LNCaP clone FGC (cell line): Measurements from ENCODE around the gene TEX11.
"Not testable (repeated sequence)": the region's sequence is repeated elsewhere in the genome, so short reads cannot be mapped to it uniquely, and the experiment has no call there.

Experiments used
- DNase-seq: peaks from one replicate; pipeline ENCODE4 v3.0.0-alpha.2; 2011; ENCODE audit warnings: low read depth
- H3K4me3 ChIP-seq: 2 replicates; pipeline ENCODE4 v1.5.1; 2011; ENCODE audit warnings: mild to moderate bottlenecking, low read depth, low read length, control low read depth
- TF ChIP-seq, protein P1 (sequence below): IDR thresholded peaks from 2 replicates; pipeline ENCODE4 v1.5.1; 2012; ENCODE audit warnings: mild to moderate bottlenecking; ENCODE audit not compliant: control insufficient read depth, insufficient read depth; ENCODE audit errors: extremely low read depth

The TEX11 gene

DNA sequence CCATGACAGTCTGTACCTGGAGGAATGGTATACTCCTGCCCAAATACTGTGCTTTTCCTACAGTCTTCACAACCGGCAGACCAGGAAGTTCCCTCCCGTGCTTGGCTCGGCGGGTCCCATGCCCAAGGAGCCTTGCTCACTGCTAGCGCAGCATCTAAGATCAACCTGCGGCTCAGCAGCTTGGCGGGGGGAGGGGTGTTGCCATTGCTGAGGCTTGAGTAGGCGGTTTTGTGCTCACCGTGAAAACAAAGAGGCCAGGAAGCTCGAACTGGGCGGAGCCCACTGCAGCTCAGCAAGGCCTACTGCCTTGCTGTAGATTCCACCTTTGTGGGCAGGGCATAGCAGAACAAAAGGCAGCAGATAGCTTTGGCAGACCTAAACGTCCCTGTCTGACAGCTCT is 152.7 kb downstream of the TEX11 start:
- TF ChIP-seq, protein P1, sequence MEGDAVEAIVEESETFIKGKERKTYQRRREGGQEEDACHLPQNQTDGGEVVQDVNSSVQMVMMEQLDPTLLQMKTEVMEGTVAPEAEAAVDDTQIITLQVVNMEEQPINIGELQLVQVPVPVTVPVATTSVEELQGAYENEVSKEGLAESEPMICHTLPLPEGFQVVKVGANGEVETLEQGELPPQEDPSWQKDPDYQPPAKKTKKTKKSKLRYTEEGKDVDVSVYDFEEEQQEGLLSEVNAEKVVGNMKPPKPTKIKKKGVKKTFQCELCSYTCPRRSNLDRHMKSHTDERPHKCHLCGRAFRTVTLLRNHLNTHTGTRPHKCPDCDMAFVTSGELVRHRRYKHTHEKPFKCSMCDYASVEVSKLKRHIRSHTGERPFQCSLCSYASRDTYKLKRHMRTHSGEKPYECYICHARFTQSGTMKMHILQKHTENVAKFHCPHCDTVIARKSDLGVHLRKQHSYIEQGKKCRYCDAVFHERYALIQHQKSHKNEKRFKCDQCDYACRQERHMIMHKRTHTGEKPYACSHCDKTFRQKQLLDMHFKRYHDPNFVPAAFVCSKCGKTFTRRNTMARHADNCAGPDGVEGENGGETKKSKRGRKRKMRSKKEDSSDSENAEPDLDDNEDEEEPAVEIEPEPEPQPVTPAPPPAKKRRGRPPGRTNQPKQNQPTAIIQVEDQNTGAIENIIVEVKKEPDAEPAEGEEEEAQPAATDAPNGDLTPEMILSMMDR, result no peak
- no peak for DNase-seq
- H3K4me3 ChIP-seq, result no peak overlapping the region

DNA sequence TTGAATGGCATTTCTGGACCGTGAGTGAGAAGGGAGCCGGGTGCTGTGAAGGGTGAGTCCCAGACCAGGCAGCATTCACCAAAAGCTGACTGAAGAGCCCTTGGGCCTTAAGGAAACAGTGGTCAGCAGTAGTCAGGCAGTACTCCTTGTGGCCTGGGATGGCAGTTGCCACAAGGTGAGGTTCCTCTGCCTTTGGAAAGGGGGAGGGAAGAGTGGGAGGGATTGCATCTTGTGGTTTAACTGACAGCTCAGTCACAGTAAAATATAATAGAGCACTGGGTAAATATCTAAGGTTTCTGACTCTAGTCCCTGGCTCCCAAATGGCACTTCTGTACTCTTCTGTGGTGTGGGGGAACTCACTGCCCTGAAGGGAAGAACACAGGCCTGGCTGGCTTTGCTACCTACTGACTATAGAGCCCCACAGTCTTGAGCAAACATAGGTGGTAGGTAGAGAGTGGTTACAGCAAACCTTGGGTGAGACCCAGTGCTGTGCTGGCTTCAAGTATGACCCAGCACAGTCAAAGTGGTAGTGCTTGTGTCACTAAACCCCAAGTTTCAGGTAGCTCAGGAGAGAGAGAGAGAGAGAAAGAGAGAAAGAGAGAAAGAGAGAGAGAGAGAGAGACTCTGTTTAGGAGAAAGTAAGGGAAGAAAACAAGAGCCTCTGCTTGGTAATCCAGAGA is 154.2 kb downstream of the TEX11 start:
- H3K4me3 ChIP-seq, result no peak overlapping the region
- DNase-seq, result no peak
- TF ChIP-seq, protein P1, result no peak

DNA sequence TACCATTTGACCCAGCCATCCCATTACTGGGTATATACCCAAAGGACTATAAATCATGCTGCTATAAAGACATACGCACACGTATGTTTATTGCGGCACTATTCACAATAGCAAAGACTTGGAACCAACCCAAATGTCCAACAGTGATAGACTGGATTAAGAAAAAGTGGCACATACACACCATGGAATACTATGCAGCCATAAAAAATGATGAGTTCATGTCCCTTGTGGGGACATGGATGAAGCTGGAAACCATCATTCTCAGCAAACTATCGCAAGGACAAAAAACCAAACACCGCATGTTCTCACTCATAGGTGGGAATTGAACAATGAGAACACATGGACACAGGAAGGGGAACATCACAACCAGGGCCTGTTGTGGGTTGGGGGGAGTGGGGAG is 174.7 kb downstream of the TEX11 start:
- H3K4me3 ChIP-seq, DNase-seq: not testable (repeated sequence)

DNA sequence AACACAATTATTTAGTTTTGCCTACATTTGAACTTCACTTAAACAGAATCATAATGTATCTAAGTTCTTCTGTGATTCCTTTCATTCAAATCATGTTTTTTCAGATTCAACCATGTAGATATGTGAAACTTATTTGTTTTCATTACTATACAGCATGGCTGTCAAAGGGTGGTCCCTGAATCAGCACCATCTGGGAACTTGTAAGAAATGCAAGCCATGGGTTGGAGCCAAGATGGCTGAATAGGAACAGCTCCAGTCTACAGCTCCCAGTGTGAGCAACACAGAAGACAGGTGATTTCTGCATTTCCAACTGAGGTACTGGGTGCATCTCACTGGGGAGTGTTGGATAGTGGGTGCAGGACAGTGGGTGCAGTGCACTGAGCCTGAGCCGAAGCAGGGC is 180.6 kb downstream of the TEX11 start:
- H3K4me3 ChIP-seq, DNase-seq: not testable (repeated sequence)

DNA sequence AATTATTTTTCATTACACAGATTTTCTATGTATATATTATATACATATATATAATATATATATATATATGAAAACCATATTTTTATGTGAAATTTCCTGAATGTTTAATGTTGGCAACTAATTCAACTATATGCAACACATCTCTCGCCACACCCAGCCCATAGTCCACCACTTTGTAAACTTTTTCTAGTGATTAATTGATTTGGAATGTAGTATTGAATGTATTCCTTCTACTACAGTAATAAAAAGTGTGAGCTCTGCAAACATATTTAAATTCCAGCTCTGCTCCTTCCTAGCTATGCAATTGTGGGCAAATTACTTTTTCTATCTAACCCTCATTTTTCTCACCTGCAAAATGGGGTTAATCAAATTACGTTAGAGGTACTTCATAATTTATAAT is 187.8 kb downstream of the TEX11 start:
- DNase-seq, result no peak

DNA sequence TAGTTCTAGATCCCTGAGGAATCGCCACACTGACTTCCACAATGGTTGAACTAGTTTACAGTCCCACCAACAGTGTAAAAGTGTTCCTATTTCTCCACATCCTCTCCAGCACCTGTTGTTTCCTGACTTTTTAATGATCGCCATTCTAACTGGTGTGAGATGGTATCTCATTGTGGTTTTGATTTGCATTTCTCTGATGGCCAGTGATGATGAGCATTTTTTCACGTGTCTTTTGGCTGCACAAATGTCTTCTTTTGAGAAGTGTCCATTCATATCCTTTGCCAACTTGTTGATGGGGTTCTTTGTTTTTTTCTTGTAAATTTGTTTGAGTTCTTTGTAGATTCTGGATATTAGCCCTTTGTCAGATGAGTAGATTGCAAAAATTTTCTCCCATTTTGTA is 197.2 kb downstream of the TEX11 start:
- DNase-seq, H3K4me3 ChIP-seq: not testable (repeated sequence)

More for the DNA sequence above, 187.8 kb downstream of the TEX11 start:
- no peak overlapping the region for H3K4me3 ChIP-seq
- TF ChIP-seq, protein P1, result no peak

DNA sequence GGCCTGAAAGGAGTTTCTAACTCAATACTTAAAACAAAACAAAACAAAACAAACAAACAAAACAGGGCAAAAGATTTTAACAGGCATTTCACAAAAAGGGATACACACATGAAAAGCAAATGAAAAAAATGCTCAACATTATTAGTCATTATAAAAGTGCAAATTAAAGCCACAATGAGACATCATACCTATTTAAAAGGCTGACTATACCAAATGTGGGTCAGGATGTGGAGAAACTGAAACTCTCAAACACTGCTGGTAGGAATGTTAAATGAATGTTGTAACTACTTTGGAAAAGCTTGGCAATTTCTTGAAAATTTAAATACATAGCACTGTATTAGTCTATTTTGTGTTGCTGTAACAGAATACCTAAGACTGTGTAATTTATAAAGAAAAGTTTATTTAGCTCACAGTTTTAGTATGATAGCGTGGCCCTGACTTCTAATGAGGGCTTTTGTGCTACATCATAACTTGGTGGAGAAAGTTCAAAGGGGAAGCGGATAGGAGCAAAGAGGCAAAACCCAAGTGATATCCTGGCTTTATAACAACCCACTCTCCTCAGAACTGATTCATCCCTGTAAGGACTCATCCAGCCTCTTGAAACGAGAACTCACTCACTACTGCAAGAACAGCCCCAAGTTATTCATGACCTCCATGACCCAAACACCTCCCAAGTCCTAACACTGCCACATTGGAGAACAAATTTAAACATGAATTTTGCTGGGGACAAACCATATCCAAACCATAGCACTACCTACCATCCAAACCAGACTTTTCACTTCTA is 214.0 kb downstream of the TEX11 start:
- H3K4me3 ChIP-seq, result no peak overlapping the region
- DNase-seq, result no peak
- TF ChIP-seq, protein P1, result no peak

DNA sequence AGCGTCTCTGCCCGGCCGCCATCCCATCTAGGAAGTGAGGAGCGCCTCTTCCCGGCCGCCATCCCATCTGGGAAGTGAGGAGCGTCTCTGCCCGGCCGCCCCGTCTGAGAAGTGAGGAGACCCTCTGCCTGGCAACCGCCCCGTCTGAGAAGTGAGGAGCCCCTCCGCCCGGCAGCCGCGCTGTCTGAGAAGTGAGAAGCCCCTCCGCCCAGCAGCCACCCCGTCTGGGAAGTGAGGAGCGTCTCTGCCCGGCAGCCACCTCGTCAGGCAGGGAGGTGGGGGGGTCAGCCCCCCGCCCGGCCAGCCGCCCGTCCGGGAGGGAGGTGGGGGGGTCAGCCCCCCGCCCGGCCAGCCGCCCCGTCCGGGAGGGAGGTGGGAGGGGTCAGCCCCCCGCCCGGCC is 229.1 kb downstream of the TEX11 start:
- DNase-seq, H3K4me3 ChIP-seq: not testable (repeated sequence)

DNA sequence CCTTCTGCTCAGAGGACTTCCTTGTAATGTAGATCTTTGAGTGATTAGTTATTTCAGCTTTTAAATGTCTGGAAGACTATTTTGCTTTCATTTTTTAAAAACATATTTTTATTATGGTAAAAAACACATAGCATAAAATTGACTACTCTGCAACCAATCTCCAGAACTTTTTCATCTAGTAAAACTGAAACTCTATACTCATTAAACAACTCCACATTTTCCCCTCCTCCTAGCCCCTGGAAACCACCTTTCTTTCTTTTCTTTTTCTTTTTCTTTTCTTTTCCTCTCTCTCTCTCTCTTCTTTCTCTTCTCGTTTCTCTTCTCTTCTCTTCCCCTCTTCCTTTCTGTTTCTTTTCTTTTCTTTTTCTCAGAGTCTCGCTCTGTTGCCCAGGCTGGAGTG is 233.2 kb downstream of the TEX11 start:
- no peak overlapping the region for H3K4me3 ChIP-seq
- no peak for DNase-seq
- TF ChIP-seq, protein P1, result no peak
